DND-41 (cell line): ENCODE data around the gene TMEM121.

Experiments used
- CTCF ChIP-seq: IDR thresholded peaks from 2 replicates; pipeline ENCODE4 v1.5.1; 2012; ENCODE audit warnings: borderline replicate concordance, low read length, moderate library complexity, mild to moderate bottlenecking; ENCODE audit not compliant: poor library complexity, severe bottlenecking; ENCODE audit errors: extremely low read depth
- EZH2 ChIP-seq: IDR thresholded peaks from 3 replicates; pipeline ENCODE4 v1.6.1; 2012; ENCODE audit warnings: borderline replicate concordance, low read depth, mild to moderate bottlenecking, moderate library complexity, low read length, inconsistent platforms; ENCODE audit not compliant: severe bottlenecking

GRCh38 chr14:105498430-105499255, 27.7 kb upstream of the TMEM121 start:
- no peak for TF ChIP-seq CTCF
- no peak for TF ChIP-seq EZH2
